Endothelial cell of umbilical vein (primary cell): ENCODE measurements around the gene AGR2. TPM values are rescaled to one million over a fixed set of nuclear protein-coding genes. Genes with fewer than 3 reads are reported as not detected.

Experiments
- BruUV-seq: library from RNA; stranded (reverse); fragments of 400-500 nt; replicated peaks from 2 replicates; lab custom pipeline; 2021; lab: Mats Ljungman, UMichigan
- CTCF ChIA-PET: fragments of 300-600, 350-600 bp; sonication (Branson Sonifier 250); formaldehyde crosslinking; loops from one replicate; lab custom pipeline; 2021; ENCODE audit warnings: antibody characterized with exemption, inconsistent platforms; lab: Charles Lee
- POLR2A ChIA-PET: fragments of 300-600, 350-600 bp; sonication (Branson Sonifier 250); formaldehyde crosslinking; loops from one replicate; lab custom pipeline; 2021; ENCODE audit warnings: antibody characterized with exemption, inconsistent platforms; lab: Charles Lee
- DNase-seq: peaks from one replicate; pipeline ENCODE4 v3.0.0-alpha.2; 2011; ENCODE audit warnings: low read depth, low spot score
- FAIRE-seq: peaks from 2 replicates; lab custom pipeline; 2011; peaks lifted over from hg19 to GRCh38; lab: Jason Lieb, UNC
- H2AFZ ChIP-seq: 2 replicates; pipeline ENCODE4 v1.6.0; 2012; ENCODE audit warnings: low read depth, low read length, control low read depth, inconsistent platforms
- H3K27ac ChIP-seq: 2 replicates; pipeline ENCODE4 v1.5.1; 2011; ENCODE audit warnings: low read depth, mild to moderate bottlenecking, control low read depth, low read length, moderate library complexity; ENCODE audit not compliant: insufficient read depth
- H3K27me3 ChIP-seq, 2 experiments: 2 replicates each; pipeline versions ENCODE4 v1.6.0 to v1.6.1; 2011; ENCODE audit warnings: low read length in 2 of 2, mixed read lengths in 1 of 2; ENCODE audit not compliant: control insufficient read depth in 2 of 2, insufficient read depth in 2 of 2
- H3K36me3 ChIP-seq, 2 experiments: 2 replicates in 1 of 2; 3 replicates in 1 of 2; pipeline ENCODE4 v1.5.1; 2011; ENCODE audit warnings: low read length in 2 of 2, mild to moderate bottlenecking in 1 of 2, moderate library complexity in 1 of 2; ENCODE audit not compliant: control insufficient read depth in 2 of 2, insufficient read depth in 2 of 2; ENCODE audit errors: extremely low read depth in 1 of 2
- H3K4me1 ChIP-seq: 3 replicates; pipeline ENCODE4 v1.5.1; 2011; ENCODE audit warnings: mild to moderate bottlenecking, low read length; ENCODE audit not compliant: control insufficient read depth, insufficient read depth; ENCODE audit errors: extremely low read depth
- H3K4me2 ChIP-seq: 2 replicates; pipeline ENCODE4 v1.6.1; 2011; ENCODE audit warnings: low read length, control low read depth, mixed read lengths; ENCODE audit not compliant: insufficient read depth
- H3K4me3 ChIP-seq, 3 experiments: fragments of 200-600 bp in 1 of 3; sonication (generic), shearing (Covaris generic) in 1 of 3; replicated peaks in 1 of 3; 2 replicates each; pipeline ENCODE4 v1.5.1; 2011 to 2016; ENCODE audit warnings: control low read depth in 3 of 3, low read length in 3 of 3, mild to moderate bottlenecking in 2 of 3, inconsistent platforms in 1 of 3, low read depth in 1 of 3, moderate library complexity in 1 of 3; ENCODE audit not compliant: insufficient read depth in 1 of 3
- H3K79me2 ChIP-seq: 2 replicates; pipeline ENCODE4 v1.6.0; 2012; ENCODE audit warnings: low read length, inconsistent platforms; ENCODE audit not compliant: control insufficient read depth, insufficient read depth
- H3K9ac ChIP-seq: replicated peaks from 2 replicates; pipeline ENCODE3; 2011; ENCODE audit warnings: low read length, control low read depth; ENCODE audit not compliant: insufficient read depth; ENCODE audit errors: extremely low read depth
- H3K9me1 ChIP-seq: replicated peaks from 3 replicates; pipeline ENCODE4 v1.6.0; 2011; ENCODE audit warnings: mild to moderate bottlenecking, low read length; ENCODE audit not compliant: control insufficient read depth, insufficient read depth; ENCODE audit errors: extremely low read depth
- H3K9me3 ChIP-seq: replicated peaks from 2 replicates; pipeline ENCODE4 v1.5.1; 2012; ENCODE audit warnings: low read length, inconsistent platforms; ENCODE audit not compliant: control insufficient read depth, insufficient read depth
- H4K20me1 ChIP-seq: replicated peaks from 2 replicates; pipeline ENCODE3; 2011; ENCODE audit warnings: mild to moderate bottlenecking, low read length; ENCODE audit not compliant: control insufficient read depth, insufficient read depth; ENCODE audit errors: extremely low read depth
- EZH2 ChIP-seq: IDR thresholded peaks from 2 replicates; pipeline ENCODE4 v1.6.1; 2012; ENCODE audit warnings: borderline replicate concordance, low read depth, mild to moderate bottlenecking, moderate library complexity, low read length, inconsistent platforms; ENCODE audit not compliant: severe bottlenecking
- FOS ChIP-seq: IDR thresholded peaks from 2 replicates; pipeline ENCODE4 v1.6.1; 2011; ENCODE audit warnings: mild to moderate bottlenecking, low read length, moderate library complexity, borderline replicate concordance; ENCODE audit not compliant: insufficient read depth
- GATA2 ChIP-seq: IDR thresholded peaks from 2 replicates; pipeline ENCODE4 v1.7.0; 2011; ENCODE audit warnings: low read depth, mild to moderate bottlenecking, moderate library complexity, mixed read lengths, low read length; ENCODE audit not compliant: insufficient read length, insufficient read depth
- JUN ChIP-seq: IDR thresholded peaks from 2 replicates; pipeline ENCODE4 v1.6.1; 2011; ENCODE audit warnings: borderline replicate concordance, low read depth; ENCODE audit not compliant: insufficient read length, insufficient read depth
- MYC ChIP-seq: IDR thresholded peaks from one replicate; pipeline ENCODE4 v1.6.1; 2011; ENCODE audit warnings: mild to moderate bottlenecking, low read depth, low read length
- POLR2A ChIP-seq: IDR thresholded peaks from 2 replicates; pipeline ENCODE4 v1.6.1; 2012; ENCODE audit warnings: low read depth, mild to moderate bottlenecking, control low read depth, low read length
- POLR2AphosphoS5 ChIP-seq: IDR thresholded peaks from 2 replicates; pipeline ENCODE4 v1.6.1; 2012; ENCODE audit warnings: low read depth, mild to moderate bottlenecking, control low read depth, low read length, moderate library complexity; ENCODE audit not compliant: insufficient read depth
- dilution Hi-C: fragments of 300-500 bp; cut with MboI; formaldehyde crosslinking; loops from one replicate; pipeline ENCODE4 v1.15.0; 2019; ENCODE audit warnings: low sequenced_read_pairs; ENCODE audit not compliant: extremely low pct_ligation_motif_present
- intact Hi-C: fragments of 100-400 bp; cut with micrococcal nuclease; formaldehyde crosslinking; loops from one replicate; pipeline ENCODE4 v1.10.0; 2022
- polyA plus RNA-seq, 4 experiments: library from polyadenylated mRNA; depleted of rRNA in 3 of 4; stranded (reverse) in 3 of 4; unstranded in 1 of 4; fragments of >200 nt; gene quantifications; 2 replicates each; pipeline versions ENCODE4 v1.2.1 to v1.2.3, GENCODE V29; 2011 to 2012; ENCODE audit warnings: missing spikeins in 1 of 4
- total RNA-seq: library from RNA; stranded (reverse); gene quantifications from 2 replicates; pipeline ENCODE4 v1.2.3, GENCODE V29; 2021
- TF ChIP-seq, protein P1 (sequence below): IDR thresholded peaks from 2 replicates; pipeline ENCODE4 v1.6.1; 2011; ENCODE audit not compliant: insufficient read depth, insufficient read length
- TF ChIP-seq, protein P2 (sequence below), 2 donors: IDR thresholded peaks; 1 replicate in 1 of 2; 2 replicates in 1 of 2; pipeline ENCODE4 v1.5.1; 2011; ENCODE audit warnings: low read length in 2 of 2, mild to moderate bottlenecking in 2 of 2, moderate library complexity in 2 of 2, control low read depth in 1 of 2, inconsistent platforms in 1 of 2, low read depth in 1 of 2; ENCODE audit not compliant: insufficient read depth in 1 of 2; ENCODE audit errors: extremely low read depth in 1 of 2

The AGR2 gene
- total and polyA plus RNA-seq, 2 donors (not counting 3 experiments of a cell fraction or from before 2014, with no cell fraction given), result not detected

DNA sequence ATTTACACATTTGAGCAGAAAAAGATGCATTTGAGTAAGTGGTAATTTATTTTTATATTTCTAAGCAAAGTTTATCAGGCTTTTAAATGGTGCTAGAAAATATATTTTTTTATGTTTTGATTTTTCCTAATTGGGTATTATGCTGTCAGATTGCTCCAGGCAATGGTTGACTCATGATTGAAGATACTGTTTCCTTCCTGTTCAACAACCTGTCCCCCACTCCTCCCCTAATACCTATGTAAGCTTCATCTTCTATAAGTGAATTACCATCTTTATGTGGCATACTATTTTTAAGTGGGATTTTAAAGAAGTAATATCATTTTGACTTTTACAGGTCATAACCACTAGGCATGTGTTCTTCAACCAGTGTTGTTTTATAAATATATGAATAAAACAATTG, 29.8 kb downstream of the AGR2 start:
- BruUV-seq, result no TSS peak
- no peaks in the 10 kb centered on the region for H3K27me3 ChIP-seq
- CTCF ChIA-PET, result interaction anchor here (1.3 kb wide), 1 partner anchor 26 kb away, joined by 3 read pairs; no protein-coding TSS in a partner anchor
- H3K4me2 ChIP-seq, result no peak overlapping the region
- intact Hi-C loops (no loop called here), dilution Hi-C loops (no loop called here)
- no peaks in the 10 kb centered on the region for H3K36me3 ChIP-seq
- H4K20me1 ChIP-seq, result no peaks in the 10 kb centered on the region
- H3K9ac ChIP-seq, result no peak overlapping the region
- no peak for FAIRE-seq
- no peaks in the 10 kb centered on the region for H3K9me1 ChIP-seq
- H2AFZ ChIP-seq, result no peak overlapping the region
- H3K27ac ChIP-seq, result no peak overlapping the region
- H3K79me2 ChIP-seq, result no peaks in the 10 kb centered on the region
- POLR2A ChIA-PET, result no interaction called here
- no peaks in the 10 kb centered on the region for H3K4me1 ChIP-seq
- H3K4me3 ChIP-seq, result no peak overlapping the region
- H3K9me3 ChIP-seq, result no peaks in the 10 kb centered on the region
- DNase-seq, result no peak
- TF ChIP-seq GATA2 (no peak), JUN (no peak), MYC (no peak), POLR2A (no peak), EZH2 (no peak), POLR2AphosphoS5 (no peak), FOS (no peak)
- TF ChIP-seq, protein P1, sequence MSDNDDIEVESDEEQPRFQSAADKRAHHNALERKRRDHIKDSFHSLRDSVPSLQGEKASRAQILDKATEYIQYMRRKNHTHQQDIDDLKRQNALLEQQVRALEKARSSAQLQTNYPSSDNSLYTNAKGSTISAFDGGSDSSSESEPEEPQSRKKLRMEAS, result no peak
- TF ChIP-seq, protein P2, sequence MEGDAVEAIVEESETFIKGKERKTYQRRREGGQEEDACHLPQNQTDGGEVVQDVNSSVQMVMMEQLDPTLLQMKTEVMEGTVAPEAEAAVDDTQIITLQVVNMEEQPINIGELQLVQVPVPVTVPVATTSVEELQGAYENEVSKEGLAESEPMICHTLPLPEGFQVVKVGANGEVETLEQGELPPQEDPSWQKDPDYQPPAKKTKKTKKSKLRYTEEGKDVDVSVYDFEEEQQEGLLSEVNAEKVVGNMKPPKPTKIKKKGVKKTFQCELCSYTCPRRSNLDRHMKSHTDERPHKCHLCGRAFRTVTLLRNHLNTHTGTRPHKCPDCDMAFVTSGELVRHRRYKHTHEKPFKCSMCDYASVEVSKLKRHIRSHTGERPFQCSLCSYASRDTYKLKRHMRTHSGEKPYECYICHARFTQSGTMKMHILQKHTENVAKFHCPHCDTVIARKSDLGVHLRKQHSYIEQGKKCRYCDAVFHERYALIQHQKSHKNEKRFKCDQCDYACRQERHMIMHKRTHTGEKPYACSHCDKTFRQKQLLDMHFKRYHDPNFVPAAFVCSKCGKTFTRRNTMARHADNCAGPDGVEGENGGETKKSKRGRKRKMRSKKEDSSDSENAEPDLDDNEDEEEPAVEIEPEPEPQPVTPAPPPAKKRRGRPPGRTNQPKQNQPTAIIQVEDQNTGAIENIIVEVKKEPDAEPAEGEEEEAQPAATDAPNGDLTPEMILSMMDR (IDR thresholded peaks at IDR 0.05; ENCODE audit: extremely low read depth in 1 of 2, insufficient read depth in 1 of 2, low read depth in 1 of 2, low read length in 2 of 2), result no peak
